Neural progenitor cell (in vitro differentiated cells): ENCODE data around the gene PAX7.

Source experiments
- CTCF ChIP-seq: fragments of 200-600 bp; sonication (generic); IDR thresholded peaks from 2 replicates; pipeline ENCODE4 v1.5.1; 2017; ENCODE audit warnings: antibody characterized with exemption, mild to moderate bottlenecking
- EZH2 ChIP-seq: fragments of 200-600 bp; sonication (generic); IDR thresholded peaks from 2 replicates; pipeline ENCODE4 v1.6.1; 2017; ENCODE audit warnings: antibody characterized with exemption, mild to moderate bottlenecking, moderate library complexity

- TF ChIP-seq CTCF (no peak), EZH2 (no peak)
Observed at GRCh38 chr1:18668750-18669404, 38.2 kb downstream of the PAX7 start.
